K562 (cell line): ENCODE results near the gene IQCN. TPM values are rescaled to one million over a fixed set of nuclear protein-coding genes. Genes with fewer than 3 reads are reported as not detected.

Experiments
- FOXM1 ChIP-seq, 2 experiments: fragments of 450-650 bp in 1 of 2; sonication (generic) in 1 of 2; formaldehyde crosslinking in 1 of 2; IDR thresholded peaks; 2 replicates each; pipeline versions ENCODE4 v1.6.1 to v1.9.0; 2017 to 2022; ENCODE audit warnings: low read depth in 2 of 2, mild to moderate bottlenecking in 2 of 2, missing genetic modification reagents in 1 of 2, moderate library complexity in 1 of 2
- KLF13 ChIP-seq: fragments of 450-650 bp; IDR thresholded peaks from 2 replicates; pipeline ENCODE4 v1.6.1; 2016; ENCODE audit warnings: missing genetic modification characterization, low read depth, mild to moderate bottlenecking, missing compliant biosample characterization, moderate library complexity, borderline replicate concordance
- MAZ ChIP-seq, 2 experiments: fragments of 450-650 bp in 1 of 2; sonication (generic) in 1 of 2; formaldehyde crosslinking; IDR thresholded peaks in 1 of 2; conservative IDR thresholded peaks in 1 of 2; 2 replicates each; pipeline versions ENCODE4 v1.4.0 to v1.5.0; 2020; ENCODE audit warnings: mild to moderate bottlenecking in 1 of 2, missing genetic modification reagents in 1 of 2
- NFE2 ChIP-seq: IDR thresholded peaks from 2 replicates; pipeline ENCODE4 v1.6.1; 2014; ENCODE audit warnings: antibody characterized with exemption, low read depth
- NRF1 ChIP-seq, 2 experiments: fragments of 450-650 bp; IDR thresholded peaks in 1 of 2; conservative IDR thresholded peaks in 1 of 2; 2 replicates each; pipeline ENCODE4 v1.6.1; 2014; ENCODE audit warnings: mild to moderate bottlenecking in 2 of 2
- PCBP1 ChIP-seq: fragments of 200-400 bp; formaldehyde crosslinking; IDR thresholded peaks from 2 replicates; pipeline ENCODE4 v1.6.1; 2018; ENCODE audit warnings: mild to moderate bottlenecking, low read depth, low read length; ENCODE audit not compliant: poor library complexity, severe bottlenecking
- POLR2B ChIP-seq: fragments of 450-650 bp; IDR thresholded peaks from 2 replicates; pipeline ENCODE4 v1.6.1; 2018; ENCODE audit warnings: low read depth; ENCODE audit not compliant: partially characterized antibody
- ZC3H11A ChIP-seq: IDR thresholded peaks from 2 replicates; pipeline ENCODE4 v1.6.1; 2012; ENCODE audit warnings: low read depth, low read length, improper control_type of control experiment
- polyA plus RNA-seq, 8 experiments: library from polyadenylated mRNA; depleted of rRNA in 4 of 8; stranded (reverse) in 5 of 8; unstranded in 3 of 8; fragments of >200 nt; fragmentation: Nextera tagmentation in 2 of 8; fragmentation: Illumina TruSeq in 1 of 8; extraction: Ambion mirVana in 2 of 8; extraction: Trizol in 1 of 8; gene quantifications; 2 replicates each; pipeline versions ENCODE4 v1.2.1 to v1.2.3, GENCODE V29; 2011 to 2014; ENCODE audit warnings: inconsistent platforms in 1 of 8, missing spikeins in 1 of 8
- total RNA-seq, 7 experiments: library from RNA; depleted of rRNA in 6 of 7; stranded (reverse); fragments of >200 nt in 6 of 7; fragmentation: Illumina TruSeq in 2 of 7; extraction: Trizol in 2 of 7; gene quantifications; 2 replicates each; pipeline versions ENCODE4 v1.2.1 to v1.2.3, GENCODE V29; 2011 to 2021; ENCODE audit warnings: low replicate concordance in 1 of 7
- TF ChIP-seq, protein P1 (sequence below): fragments of 450-650 bp; formaldehyde crosslinking; conservative IDR thresholded peaks from 2 replicates; pipeline ENCODE4 v1.4.0; 2022; ENCODE audit warnings: mild to moderate bottlenecking, missing genetic modification characterization
- TF ChIP-seq, protein P2 (sequence below): IDR thresholded peaks from 2 replicates; pipeline ENCODE4 v1.6.1; 2011; ENCODE audit warnings: borderline replicate concordance, low read depth, mild to moderate bottlenecking, moderate library complexity, low read length; ENCODE audit not compliant: insufficient read depth, poor library complexity, severe bottlenecking
- TF ChIP-seq, protein P3 (sequence below): fragments of 250-450 bp; sonication (Bioruptor Pico); IDR thresholded peaks from 2 replicates; pipeline ENCODE4 v1.4.0; 2020; ENCODE audit warnings: mild to moderate bottlenecking, moderate library complexity
- TF ChIP-seq, protein P4 (sequence below): fragments of 450-650 bp; IDR thresholded peaks from 2 replicates; pipeline ENCODE4 v1.6.1; 2017; ENCODE audit warnings: antibody characterized with exemption, mild to moderate bottlenecking
- TF ChIP-seq, protein P5 (sequence below): sonication (generic); formaldehyde crosslinking; IDR thresholded peaks from 2 replicates; pipeline ENCODE4 v1.8.1; 2023; ENCODE audit warnings: mild to moderate bottlenecking, missing genetic modification reagents

Gene IQCN
- total and polyA plus RNA-seq, 9 of the 15 experiments (the other 6 are each of a cell fraction or from before 2014, with no cell fraction given) = 0.01 to 0.07 (median 0.04) TPM; not detected in 3

DNA sequence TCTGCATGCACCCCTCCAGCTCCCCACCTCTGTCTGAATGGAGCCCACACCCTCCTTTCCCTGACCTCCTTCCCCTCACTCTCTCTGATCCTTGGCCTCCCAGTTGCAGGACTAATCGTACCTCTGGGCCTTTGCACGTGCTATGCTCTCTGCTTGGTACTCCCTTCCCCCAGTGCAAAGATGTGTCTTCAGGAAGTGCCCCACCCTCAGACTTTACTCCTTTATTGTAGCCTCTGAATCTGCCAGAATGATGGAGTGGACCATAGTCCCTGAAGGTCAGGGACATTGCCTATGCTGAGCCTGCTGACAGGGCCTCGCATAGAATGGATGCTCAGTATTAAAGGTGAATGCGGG lies 8.5 kb upstream of the IQCN start (continued):
- TF ChIP-seq, protein P1, sequence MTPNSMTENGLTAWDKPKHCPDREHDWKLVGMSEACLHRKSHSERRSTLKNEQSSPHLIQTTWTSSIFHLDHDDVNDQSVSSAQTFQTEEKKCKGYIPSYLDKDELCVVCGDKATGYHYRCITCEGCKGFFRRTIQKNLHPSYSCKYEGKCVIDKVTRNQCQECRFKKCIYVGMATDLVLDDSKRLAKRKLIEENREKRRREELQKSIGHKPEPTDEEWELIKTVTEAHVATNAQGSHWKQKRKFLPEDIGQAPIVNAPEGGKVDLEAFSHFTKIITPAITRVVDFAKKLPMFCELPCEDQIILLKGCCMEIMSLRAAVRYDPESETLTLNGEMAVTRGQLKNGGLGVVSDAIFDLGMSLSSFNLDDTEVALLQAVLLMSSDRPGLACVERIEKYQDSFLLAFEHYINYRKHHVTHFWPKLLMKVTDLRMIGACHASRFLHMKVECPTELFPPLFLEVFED (CRISPR knock-in tag) = peak; percentile 3; the same call in 1 of the 2 replicates
- TF ChIP-seq FOXM1 (IDR thresholded peaks at IDR 0.05; ENCODE audit: low read depth) = 0 out of 2 replicates have a peak, but pooled peaks have one; percentile 24
- no peak for TF ChIP-seq FOXM1 (CRISPR knock-in tag; IDR thresholded peaks at IDR 0.05; ENCODE audit: low read depth)
- TF ChIP-seq, protein P2, sequence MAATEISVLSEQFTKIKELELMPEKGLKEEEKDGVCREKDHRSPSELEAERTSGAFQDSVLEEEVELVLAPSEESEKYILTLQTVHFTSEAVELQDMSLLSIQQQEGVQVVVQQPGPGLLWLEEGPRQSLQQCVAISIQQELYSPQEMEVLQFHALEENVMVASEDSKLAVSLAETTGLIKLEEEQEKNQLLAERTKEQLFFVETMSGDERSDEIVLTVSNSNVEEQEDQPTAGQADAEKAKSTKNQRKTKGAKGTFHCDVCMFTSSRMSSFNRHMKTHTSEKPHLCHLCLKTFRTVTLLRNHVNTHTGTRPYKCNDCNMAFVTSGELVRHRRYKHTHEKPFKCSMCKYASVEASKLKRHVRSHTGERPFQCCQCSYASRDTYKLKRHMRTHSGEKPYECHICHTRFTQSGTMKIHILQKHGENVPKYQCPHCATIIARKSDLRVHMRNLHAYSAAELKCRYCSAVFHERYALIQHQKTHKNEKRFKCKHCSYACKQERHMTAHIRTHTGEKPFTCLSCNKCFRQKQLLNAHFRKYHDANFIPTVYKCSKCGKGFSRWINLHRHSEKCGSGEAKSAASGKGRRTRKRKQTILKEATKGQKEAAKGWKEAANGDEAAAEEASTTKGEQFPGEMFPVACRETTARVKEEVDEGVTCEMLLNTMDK = no peak
- peak; percentile 18 for TF ChIP-seq POLR2B
- no peak for TF ChIP-seq ZC3H11A
- TF ChIP-seq, protein P3, sequence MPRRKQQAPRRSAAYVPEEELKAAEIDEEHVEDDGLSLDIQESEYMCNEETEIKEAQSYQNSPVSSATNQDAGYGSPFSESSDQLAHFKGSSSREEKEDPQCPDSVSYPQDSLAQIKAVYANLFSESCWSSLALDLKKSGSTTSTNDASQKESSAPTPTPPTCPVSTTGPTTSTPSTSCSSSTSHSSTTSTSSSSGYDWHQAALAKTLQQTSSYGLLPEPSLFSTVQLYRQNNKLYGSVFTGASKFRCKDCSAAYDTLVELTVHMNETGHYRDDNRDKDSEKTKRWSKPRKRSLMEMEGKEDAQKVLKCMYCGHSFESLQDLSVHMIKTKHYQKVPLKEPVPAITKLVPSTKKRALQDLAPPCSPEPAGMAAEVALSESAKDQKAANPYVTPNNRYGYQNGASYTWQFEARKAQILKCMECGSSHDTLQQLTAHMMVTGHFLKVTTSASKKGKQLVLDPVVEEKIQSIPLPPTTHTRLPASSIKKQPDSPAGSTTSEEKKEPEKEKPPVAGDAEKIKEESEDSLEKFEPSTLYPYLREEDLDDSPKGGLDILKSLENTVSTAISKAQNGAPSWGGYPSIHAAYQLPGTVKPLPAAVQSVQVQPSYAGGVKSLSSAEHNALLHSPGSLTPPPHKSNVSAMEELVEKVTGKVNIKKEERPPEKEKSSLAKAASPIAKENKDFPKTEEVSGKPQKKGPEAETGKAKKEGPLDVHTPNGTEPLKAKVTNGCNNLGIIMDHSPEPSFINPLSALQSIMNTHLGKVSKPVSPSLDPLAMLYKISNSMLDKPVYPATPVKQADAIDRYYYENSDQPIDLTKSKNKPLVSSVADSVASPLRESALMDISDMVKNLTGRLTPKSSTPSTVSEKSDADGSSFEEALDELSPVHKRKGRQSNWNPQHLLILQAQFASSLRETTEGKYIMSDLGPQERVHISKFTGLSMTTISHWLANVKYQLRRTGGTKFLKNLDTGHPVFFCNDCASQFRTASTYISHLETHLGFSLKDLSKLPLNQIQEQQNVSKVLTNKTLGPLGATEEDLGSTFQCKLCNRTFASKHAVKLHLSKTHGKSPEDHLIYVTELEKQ (CRISPR knock-in tag) = no peak
- TF ChIP-seq NFE2 = no peak
- 0 out of 4 replicates have a peak, but pooled peaks of 1 of the 2 experiments have one; percentile 16 for TF ChIP-seq MAZ (CRISPR knock-in tag; conservative IDR thresholded peaks at IDR 0.05 in 1 of 2, IDR thresholded peaks at IDR 0.05 in 1 of 2)
- no peak for TF ChIP-seq PCBP1
- TF ChIP-seq KLF13 (tag) = no peak
- TF ChIP-seq, protein P4, sequence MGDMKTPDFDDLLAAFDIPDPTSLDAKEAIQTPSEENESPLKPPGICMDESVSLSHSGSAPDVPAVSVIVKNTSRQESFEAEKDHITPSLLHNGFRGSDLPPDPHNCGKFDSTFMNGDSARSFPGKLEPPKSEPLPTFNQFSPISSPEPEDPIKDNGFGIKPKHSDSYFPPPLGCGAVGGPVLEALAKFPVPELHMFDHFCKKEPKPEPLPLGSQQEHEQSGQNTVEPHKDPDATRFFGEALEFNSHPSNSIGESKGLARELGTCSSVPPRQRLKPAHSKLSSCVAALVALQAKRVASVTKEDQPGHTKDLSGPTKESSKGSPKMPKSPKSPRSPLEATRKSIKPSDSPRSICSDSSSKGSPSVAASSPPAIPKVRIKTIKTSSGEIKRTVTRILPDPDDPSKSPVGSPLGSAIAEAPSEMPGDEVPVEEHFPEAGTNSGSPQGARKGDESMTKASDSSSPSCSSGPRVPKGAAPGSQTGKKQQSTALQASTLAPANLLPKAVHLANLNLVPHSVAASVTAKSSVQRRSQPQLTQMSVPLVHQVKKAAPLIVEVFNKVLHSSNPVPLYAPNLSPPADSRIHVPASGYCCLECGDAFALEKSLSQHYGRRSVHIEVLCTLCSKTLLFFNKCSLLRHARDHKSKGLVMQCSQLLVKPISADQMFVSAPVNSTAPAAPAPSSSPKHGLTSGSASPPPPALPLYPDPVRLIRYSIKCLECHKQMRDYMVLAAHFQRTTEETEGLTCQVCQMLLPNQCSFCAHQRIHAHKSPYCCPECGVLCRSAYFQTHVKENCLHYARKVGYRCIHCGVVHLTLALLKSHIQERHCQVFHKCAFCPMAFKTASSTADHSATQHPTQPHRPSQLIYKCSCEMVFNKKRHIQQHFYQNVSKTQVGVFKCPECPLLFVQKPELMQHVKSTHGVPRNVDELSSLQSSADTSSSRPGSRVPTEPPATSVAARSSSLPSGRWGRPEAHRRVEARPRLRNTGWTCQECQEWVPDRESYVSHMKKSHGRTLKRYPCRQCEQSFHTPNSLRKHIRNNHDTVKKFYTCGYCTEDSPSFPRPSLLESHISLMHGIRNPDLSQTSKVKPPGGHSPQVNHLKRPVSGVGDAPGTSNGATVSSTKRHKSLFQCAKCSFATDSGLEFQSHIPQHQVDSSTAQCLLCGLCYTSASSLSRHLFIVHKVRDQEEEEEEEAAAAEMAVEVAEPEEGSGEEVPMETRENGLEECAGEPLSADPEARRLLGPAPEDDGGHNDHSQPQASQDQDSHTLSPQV = peak; percentile 86
- no peak for TF ChIP-seq NRF1 (conservative IDR thresholded peaks at IDR 0.05 in 1 of 2, IDR thresholded peaks at IDR 0.05 in 1 of 2)
- TF ChIP-seq, protein P5, sequence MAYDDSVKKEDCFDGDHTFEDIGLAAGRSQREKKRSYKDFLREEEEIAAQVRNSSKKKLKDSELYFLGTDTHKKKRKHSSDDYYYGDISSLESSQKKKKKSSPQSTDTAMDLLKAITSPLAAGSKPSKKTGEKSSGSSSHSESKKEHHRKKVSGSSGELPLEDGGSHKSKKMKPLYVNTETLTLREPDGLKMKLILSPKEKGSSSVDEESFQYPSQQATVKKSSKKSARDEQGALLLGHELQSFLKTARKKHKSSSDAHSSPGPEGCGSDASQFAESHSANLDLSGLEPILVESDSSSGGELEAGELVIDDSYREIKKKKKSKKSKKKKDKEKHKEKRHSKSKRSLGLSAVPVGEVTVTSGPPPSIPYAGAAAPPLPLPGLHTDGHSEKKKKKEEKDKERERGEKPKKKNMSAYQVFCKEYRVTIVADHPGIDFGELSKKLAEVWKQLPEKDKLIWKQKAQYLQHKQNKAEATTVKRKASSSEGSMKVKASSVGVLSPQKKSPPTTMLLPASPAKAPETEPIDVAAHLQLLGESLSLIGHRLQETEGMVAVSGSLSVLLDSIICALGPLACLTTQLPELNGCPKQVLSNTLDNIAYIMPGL (CRISPR knock-in tag) = no peak
